Measurements from ENCODE around the gene CABP4.
"Not testable (repeated sequence)": the region's sequence is repeated elsewhere in the genome, so short reads cannot be mapped to it uniquely, and the experiment has no call there.

CABP4 gene

GRCh38 chr11:67419325-67420049, 35.7 kb upstream of the CABP4 start:
- no peak for DNase-seq (ENCODE audit: low read depth, low spot score)

GRCh38 chr11:67420147-67420645, 35.0 kb upstream of the CABP4 start:
- no peak for DNase-seq (ENCODE audit: low read depth, low spot score)

- peak; percentile 94 for DNase-seq (ENCODE audit: low read depth, low spot score)
Measured at GRCh38 chr11:67420646-67421429, 34.3 kb upstream of the CABP4 start.

DNA sequence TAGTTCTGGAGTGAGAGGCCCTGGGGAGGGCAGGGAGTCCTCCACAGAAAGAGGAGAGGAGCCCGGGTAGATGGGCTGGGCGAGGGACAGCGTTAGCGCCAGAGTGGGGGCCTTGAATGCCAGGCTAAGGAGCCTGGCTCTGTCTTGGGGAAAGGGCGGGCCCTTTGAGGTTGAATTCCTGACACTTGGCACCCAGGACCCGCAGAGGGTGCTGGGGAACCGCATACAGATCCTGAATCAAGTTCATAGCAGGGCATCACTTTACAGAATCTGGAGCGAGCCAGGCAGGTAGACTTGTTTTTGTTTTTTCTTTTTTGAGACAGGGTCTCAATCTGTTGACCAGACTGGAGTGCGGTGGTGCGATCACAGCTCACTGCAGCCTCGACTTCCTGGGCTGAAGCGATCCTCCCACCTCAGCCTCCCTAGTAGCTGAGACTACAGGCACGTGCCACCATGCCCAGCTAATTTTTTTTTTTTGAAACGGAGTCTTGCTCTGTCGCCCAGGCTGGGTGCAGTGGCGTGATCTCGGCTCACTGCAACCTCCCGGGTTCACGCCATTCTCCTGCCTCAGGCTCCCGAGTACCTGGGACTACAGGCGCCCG, 33.6 kb upstream of the CABP4 start:
- DNase-seq (ENCODE audit: low read depth, low spot score) = no peak

GRCh38 chr11:67422891-67423290, 32.3 kb upstream of the CABP4 start:
- no peak for DNase-seq (ENCODE audit: low read depth, low spot score)

DNA sequence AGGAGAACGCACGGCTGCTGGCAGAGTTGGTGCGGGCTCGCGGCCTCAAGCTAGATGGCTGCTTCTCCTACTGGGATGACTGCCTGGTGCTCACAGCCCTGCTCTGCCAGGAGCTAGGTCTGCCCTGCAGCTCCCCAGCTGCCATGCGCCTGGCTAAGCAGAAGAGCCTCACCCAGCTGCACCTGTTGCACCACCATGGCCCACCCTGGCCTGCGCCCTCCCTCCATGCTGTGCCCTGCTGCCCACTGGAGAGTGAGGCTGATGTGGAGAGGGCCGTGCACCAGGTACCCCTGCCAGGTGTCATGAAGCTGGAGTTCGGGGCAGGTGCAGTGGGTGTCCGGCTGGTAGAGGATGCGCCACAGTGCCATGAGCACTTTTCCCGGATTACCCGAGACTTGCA, 31.7 kb upstream of the CABP4 start:
- no peak for DNase-seq (ENCODE audit: low read depth, low spot score)

DNA sequence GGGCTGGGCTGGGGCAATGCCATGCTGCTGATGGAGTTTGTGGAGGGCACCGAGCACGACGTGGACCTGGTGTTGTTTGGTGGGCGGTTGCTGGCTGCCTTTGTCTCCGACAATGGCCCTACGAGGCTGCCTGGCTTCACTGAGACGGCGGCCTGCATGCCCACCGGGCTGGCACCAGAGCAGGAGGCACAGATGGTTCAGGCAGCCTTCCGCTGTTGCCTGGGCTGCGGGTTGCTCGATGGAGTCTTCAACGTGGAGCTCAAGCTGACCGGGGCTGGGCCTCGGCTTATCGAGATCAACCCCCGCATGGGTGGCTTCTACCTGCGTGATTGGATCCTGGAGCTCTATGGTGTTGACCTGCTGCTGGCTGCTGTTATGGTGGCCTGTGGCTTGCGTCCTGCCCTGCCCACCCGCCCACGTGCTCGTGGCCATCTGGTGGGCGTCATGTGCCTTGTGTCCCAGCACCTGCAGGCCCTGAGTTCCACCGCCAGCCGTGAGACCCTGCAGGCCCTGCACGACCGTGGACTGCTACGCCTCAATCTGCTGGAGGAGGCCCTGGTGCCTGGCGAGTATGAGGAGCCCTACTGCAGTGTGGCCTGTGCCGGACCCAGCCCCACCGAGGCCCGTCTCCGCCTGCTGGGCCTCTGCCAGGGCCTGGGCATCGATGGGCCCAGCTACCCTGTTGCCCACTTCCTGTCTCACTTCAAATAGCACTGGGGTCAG, 31.1 kb upstream of the CABP4 start:
- DNase-seq (ENCODE audit: low read depth, low spot score) = no peak

- not testable (repeated sequence) for DNase-seq (ENCODE audit: low read depth, low spot score)
Measured at GRCh38 chr11:67427364-67427859, 27.7 kb upstream of the CABP4 start.

DNA sequence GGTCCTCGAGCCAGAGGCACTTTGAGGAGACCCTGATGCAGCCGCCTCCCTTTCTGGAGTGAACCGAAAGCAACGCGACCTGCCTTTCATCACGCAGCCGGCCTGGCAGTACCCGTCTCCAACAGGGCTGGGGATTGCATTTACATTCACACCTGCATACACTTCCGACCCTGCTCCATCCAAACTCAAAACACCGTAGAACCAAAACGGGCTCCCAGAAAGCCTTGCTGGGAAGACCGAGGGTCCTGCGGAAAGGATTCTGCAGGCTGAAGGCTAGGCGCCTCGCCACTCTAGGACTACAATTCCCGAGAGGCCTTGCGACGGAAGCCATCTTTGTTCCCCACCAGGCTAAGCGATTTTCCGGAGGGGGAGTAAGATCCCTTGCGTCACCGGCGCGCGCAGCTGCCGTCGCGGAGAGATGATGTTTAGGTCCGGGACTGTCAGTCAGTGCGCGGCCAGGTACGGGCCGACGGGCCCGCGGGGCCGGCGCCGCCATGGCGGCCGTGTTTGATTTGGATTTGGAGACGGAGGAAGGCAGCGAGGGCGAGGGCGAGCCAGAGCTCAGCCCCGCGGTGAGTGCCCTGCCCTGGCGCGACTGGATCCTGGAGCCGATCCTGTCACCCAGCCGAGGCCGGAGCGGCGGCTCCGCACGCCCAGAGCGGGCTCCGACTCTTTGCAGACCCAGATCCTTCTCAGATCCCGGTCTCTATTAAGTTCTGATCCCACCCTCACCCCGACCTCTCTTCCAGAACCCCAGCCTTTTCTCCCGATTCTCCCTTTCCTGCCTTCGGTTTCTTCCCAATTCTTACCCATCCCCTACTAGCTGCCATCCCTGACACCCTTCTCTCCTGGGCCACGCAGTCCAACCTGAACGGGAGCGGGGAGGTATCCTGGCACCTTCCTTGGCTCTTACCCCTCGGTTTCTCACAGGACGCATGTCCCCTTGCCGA, 26.8 kb upstream of the CABP4 start, which contains the start of gene RPS6KB2:
Gene RPS6KB2 (plus strand): TSS at position 443 of the 950 bp plus-strand sequence. CDS start 52 bp downstream, at position 495.
- peak; percentile 99 for DNase-seq (ENCODE audit: low read depth, low spot score)

- no peak for DNase-seq (ENCODE audit: low read depth, low spot score)
Measured at GRCh38 chr11:67429038-67429668, 26.0 kb upstream of the CABP4 start.

- no peak for DNase-seq (ENCODE audit: low read depth, low spot score)
Measured at GRCh38 chr11:67429722-67430121, 25.4 kb upstream of the CABP4 start.

- no peak for DNase-seq (ENCODE audit: low read depth, low spot score)
Measured at GRCh38 chr11:67431346-67432249, 23.6 kb upstream of the CABP4 start.

DNA sequence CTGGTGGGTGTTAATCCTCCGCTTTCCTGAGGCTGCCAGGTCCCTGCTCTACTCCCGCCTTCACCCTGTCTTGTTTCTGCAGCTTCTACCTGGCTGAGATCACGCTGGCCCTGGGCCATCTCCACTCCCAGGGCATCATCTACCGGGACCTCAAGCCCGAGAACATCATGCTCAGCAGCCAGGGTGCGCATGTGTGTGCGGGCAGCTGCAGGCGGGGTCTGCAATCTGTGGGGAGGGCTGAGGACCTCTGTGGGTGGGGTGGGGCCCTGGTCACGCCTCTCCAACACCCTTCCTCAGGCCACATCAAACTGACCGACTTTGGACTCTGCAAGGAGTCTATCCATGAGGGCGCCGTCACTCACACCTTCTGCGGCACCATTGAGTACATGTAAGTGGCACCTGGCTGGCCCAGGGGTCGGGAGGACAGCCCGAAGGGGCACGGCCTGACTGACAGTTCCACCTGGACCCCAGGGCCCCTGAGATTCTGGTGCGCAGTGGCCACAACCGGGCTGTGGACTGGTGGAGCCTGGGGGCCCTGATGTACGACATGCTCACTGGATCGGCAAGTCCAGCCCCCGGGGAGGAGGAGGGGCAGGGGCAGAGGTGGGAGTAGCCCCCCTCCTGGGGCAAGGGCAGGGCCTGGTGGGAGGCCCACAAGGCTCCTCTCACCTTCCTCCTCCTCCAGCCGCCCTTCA, 22.4 kb upstream of the CABP4 start:
- DNase-seq (ENCODE audit: low read depth, low spot score) = no peak

DNA sequence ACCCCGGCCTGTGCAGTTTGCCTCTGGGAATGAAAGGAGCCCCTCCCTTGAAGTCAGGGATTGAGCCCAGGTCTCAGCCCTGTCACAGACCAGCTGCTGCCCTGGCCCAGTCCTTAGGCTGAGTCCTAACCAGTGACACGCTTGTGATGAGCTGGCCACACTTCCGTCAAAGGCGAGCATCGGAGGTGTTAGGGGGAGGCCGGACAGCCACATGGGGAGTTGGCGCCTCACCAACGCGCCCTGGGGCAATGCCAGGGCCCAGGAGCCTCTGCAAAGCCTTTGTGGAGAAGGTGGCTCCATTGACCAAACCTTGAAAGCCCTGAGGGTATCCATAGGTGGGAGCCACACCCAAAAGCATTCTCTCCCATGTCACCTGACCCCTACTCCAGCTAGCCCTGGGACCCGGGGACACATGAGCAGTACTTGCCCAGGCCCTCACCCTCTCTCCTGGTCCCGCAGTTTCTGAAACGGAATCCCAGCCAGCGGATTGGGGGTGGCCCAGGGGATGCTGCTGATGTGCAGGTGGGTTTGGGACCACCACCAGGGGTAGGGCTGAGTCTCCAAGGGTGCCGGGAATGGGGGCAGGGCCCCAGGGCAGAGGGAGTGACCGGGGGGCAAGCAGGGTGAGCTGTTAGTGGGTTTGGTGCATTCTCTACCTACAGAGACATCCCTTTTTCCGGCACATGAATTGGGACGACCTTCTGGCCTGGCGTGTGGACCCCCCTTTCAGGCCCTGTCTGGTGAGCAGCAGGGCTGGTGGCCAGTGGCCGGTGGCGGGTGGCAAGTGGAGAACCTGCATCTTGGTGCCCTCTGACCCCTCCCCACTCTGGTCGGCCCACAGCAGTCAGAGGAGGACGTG, 21.4 kb upstream of the CABP4 start:
- DNase-seq (ENCODE audit: low read depth, low spot score) = no peak

- no peak for DNase-seq (ENCODE audit: low read depth, low spot score)
Measured at GRCh38 chr11:67434395-67434881, 20.7 kb upstream of the CABP4 start.

DNA sequence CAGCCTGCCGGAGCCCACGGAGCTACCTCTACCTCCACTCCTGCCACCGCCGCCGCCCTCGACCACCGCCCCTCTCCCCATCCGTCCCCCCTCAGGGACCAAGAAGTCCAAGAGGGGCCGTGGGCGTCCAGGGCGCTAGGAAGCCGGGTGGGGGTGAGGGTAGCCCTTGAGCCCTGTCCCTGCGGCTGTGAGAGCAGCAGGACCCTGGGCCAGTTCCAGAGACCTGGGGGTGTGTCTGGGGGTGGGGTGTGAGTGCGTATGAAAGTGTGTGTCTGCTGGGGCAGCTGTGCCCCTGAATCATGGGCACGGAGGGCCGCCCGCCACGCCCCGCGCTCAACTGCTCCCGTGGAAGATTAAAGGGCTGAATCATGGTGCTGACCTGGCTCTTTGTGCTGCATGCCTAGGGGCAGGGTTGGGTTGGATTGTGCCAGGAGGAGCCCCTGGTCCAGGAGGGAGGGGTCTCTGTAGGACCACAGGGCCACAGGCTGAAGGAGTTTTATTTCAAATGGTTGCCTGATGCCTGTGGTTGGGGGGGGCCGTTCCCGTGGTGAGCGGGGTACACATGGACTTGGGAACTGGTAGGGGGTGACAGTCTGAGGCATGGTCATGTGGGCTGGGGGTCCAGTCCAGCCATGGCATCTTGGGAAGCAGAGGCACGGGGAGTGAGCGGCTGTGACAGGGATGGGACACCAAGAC, 20.0 kb upstream of the CABP4 start:
- no peak for DNase-seq (ENCODE audit: low read depth, low spot score)
